ENCODE measurements around the gene RGS6. TPM values are rescaled to one million over a fixed set of nuclear protein-coding genes. Genes with fewer than 3 reads are reported as not detected.

The RGS6 gene
- total RNA-seq, 2 experiments from 2014 or later: not detected

- no peak overlapping the region for H3K4me3 ChIP-seq (ENCODE audit: low read length)
- peaks cover 0 to 3% of the 10 kb centered on the region in 2 experiments for H3K27me3 ChIP-seq (ENCODE audit: control insufficient read depth in 1 of 2, insufficient read depth in 2 of 2, low read length in 2 of 2)
- no peak overlapping the region for H3K27ac ChIP-seq (ENCODE audit: low read depth in 1 of 2, low read length in 2 of 2)
- ChIA-PET POLR2A (no interaction called here), CTCF (no interaction called here)
- peaks cover 3% of the 10 kb centered on the region for H3K4me1 ChIP-seq (ENCODE audit: insufficient read depth, low read length)
- TF ChIP-seq CTCF (IDR thresholded peaks at IDR 0.05): no peak
- H3K4me1 Mint-ChIP-seq (ENCODE audit: low read depth): no peaks in the 10 kb centered on the region
- H3K36me3 ChIP-seq (ENCODE audit: insufficient read depth, low read length): no peaks in the 10 kb centered on the region
- no peak overlapping the region for H3K4me3 Mint-ChIP-seq
- H3K27ac Mint-ChIP-seq: no peak overlapping the region
- H3K36me3 Mint-ChIP-seq (ENCODE audit: low read depth): no peaks in the 10 kb centered on the region
- intact Hi-C loops (cut with DNase I, micrococcal nuclease): no loop called here
- no peak for DNase-seq
- peaks cover 3% of the 10 kb centered on the region for H3K9me3 Mint-ChIP-seq
- H3K27me3 Mint-ChIP-seq: peaks cover 5% of the 10 kb centered on the region
- ATAC-seq (ENCODE audit: poor library complexity): no peak
- H3K9me3 ChIP-seq (ENCODE audit: control insufficient read depth in 1 of 2, insufficient read depth in 1 of 2, low read length in 2 of 2): peaks cover 0 to 12% of the 10 kb centered on the region in 2 experiments
These were observed 484.7 kb downstream of the RGS6 start for GRCh38 chr14:72416892-72417291.

GRCh38 chr14:72418806-72419205 lies 486.6 kb downstream of the RGS6 start:
- H3K9me3 Mint-ChIP-seq: peaks cover 3% of the 10 kb centered on the region

DNA sequence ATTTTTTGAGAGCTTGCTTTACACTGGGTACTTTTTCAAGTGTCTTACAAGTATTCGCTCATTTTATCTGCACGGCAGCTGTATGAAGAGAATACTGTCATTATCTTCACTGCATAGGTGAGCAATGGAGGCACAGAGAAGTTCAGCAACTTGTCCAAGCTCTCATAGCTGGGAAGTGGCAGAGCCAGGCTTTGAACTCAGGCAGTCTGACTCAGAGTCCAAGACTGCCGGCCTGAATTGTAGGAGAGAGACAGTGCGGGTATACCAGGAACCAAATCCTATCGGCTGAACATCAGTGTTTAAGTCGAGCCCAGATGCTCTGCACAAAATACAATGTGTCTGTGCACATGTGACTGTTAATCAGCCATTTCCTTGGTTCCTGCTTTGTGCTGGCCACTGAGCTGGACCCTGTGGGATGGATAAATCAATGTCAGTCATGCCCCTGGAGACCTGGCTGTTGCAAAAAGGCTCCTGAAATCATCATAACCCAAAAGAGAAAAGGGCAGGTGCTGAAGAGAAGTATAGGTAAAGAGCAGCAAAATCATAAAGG lies 487.1 kb downstream of the RGS6 start:
- Mint-ChIP-seq H3K4me1 (ENCODE audit: low read depth) (no peaks in the 10 kb centered on the region), H3K27me3 (peaks cover 1% of the 10 kb centered on the region), H3K27ac (no peak overlapping the region), H3K36me3 (ENCODE audit: low read depth) (no peaks in the 10 kb centered on the region), H3K4me3 (no peak overlapping the region), H3K9me3 (peaks cover 3% of the 10 kb centered on the region)
- intact Hi-C loops (cut with DNase I, micrococcal nuclease): no loop called here
- Histone ChIP-seq H3K4me3 (ENCODE audit: low read length) (no peak overlapping the region), H3K9me3 (ENCODE audit: control insufficient read depth in 1 of 2, insufficient read depth in 1 of 2, low read length in 2 of 2) (peaks cover 0 to 12% of the 10 kb centered on the region in 2 experiments), H3K36me3 (ENCODE audit: insufficient read depth, low read length) (no peaks in the 10 kb centered on the region), H3K4me1 (ENCODE audit: insufficient read depth, low read length) (peaks cover 3% of the 10 kb centered on the region), H3K27ac (ENCODE audit: low read depth in 1 of 2, low read length in 2 of 2) (no peak overlapping the region), H3K27me3 (ENCODE audit: control insufficient read depth in 1 of 2, insufficient read depth in 2 of 2, low read length in 2 of 2) (peaks cover 0 to 3% of the 10 kb centered on the region in 2 experiments)
- ATAC-seq (ENCODE audit: poor library complexity): no peak
- POLR2A ChIA-PET: no interaction called here
- TF ChIP-seq CTCF (IDR thresholded peaks at IDR 0.05): no peak
- no peak for DNase-seq
- CTCF ChIA-PET: no interaction called here

More at GRCh38 chr14:72418806-72419205, 486.6 kb downstream of the RGS6 start:
- H3K27me3 Mint-ChIP-seq: peaks cover 5% of the 10 kb centered on the region
- H3K4me3 ChIP-seq (ENCODE audit: low read length): no peak overlapping the region
- peaks cover 0 to 12% of the 10 kb centered on the region in 2 experiments for H3K9me3 ChIP-seq (ENCODE audit: control insufficient read depth in 1 of 2, insufficient read depth in 1 of 2, low read length in 2 of 2)
- intact Hi-C loops (cut with DNase I, micrococcal nuclease): no loop called here
- ChIA-PET POLR2A (no interaction called here), CTCF (no interaction called here)
- no peak for DNase-seq
- H3K4me3 Mint-ChIP-seq: no peak overlapping the region
- no peaks in the 10 kb centered on the region for H3K4me1 Mint-ChIP-seq (ENCODE audit: low read depth)
- ATAC-seq (ENCODE audit: poor library complexity): no peak
- no peak for TF ChIP-seq CTCF (IDR thresholded peaks at IDR 0.05)
- H3K27ac ChIP-seq (ENCODE audit: low read depth in 1 of 2, low read length in 2 of 2): no peak overlapping the region
- no peaks in the 10 kb centered on the region for H3K36me3 Mint-ChIP-seq (ENCODE audit: low read depth)
- peaks cover 0 to 3% of the 10 kb centered on the region in 2 experiments for H3K27me3 ChIP-seq (ENCODE audit: control insufficient read depth in 1 of 2, insufficient read depth in 2 of 2, low read length in 2 of 2)
- H3K36me3 ChIP-seq (ENCODE audit: insufficient read depth, low read length): no peaks in the 10 kb centered on the region
- H3K27ac Mint-ChIP-seq: no peak overlapping the region
- peaks cover 3% of the 10 kb centered on the region for H3K4me1 ChIP-seq (ENCODE audit: insufficient read depth, low read length)

All from CD4-positive, alpha-beta T cell (primary cell).